PFSK-1 (cell line): ENCODE results near the gene THRSP.

Source experiments
- FOXP2 ChIP-seq: optimal IDR thresholded peaks from 2 replicates; pipeline ENCODE3; 2011; ENCODE audit warnings: borderline replicate concordance, control low read depth, inconsistent platforms; ENCODE audit not compliant: insufficient read depth; ENCODE audit errors: extremely low read length, extremely low read depth
- POLR2AphosphoS5 ChIP-seq: IDR thresholded peaks from 2 replicates; pipeline ENCODE4 v1.6.1; 2012; ENCODE audit warnings: low read depth, mild to moderate bottlenecking, control low read depth, low read length, moderate library complexity
- REST ChIP-seq, 2 experiments: IDR thresholded peaks; 2 replicates each; pipeline versions ENCODE4 v1.6.1 to v1.8.0; 2011 to 2012; ENCODE audit warnings: low read depth in 2 of 2, low read length in 2 of 2, control low read depth in 1 of 2, inconsistent platforms in 1 of 2, mild to moderate bottlenecking in 1 of 2, moderate library complexity in 1 of 2; ENCODE audit not compliant: insufficient read depth in 1 of 2
- SIN3A ChIP-seq: IDR thresholded peaks from 2 replicates; pipeline ENCODE4 v1.6.1; 2012; ENCODE audit warnings: mild to moderate bottlenecking, low read length, moderate library complexity, borderline replicate concordance; ENCODE audit not compliant: insufficient read depth
- TAF1 ChIP-seq: IDR thresholded peaks from 2 replicates; pipeline ENCODE4 v1.6.1; 2012; ENCODE audit warnings: low read length, control low read depth, borderline replicate concordance; ENCODE audit not compliant: insufficient read depth

Gene THRSP

GRCh38 chr11:78027759-78028158 lies 35.9 kb upstream of the THRSP start:
- TF ChIP-seq FOXP2 (no peak), TAF1 (no peak), REST (IDR thresholded peaks at IDR 0.05; ENCODE audit: insufficient read depth in 1 of 2, low read depth in 2 of 2, low read length in 2 of 2) (no peak), SIN3A (no peak), POLR2AphosphoS5 (no peak)

GRCh38 chr11:78030429-78031325 lies 33.0 kb upstream of the THRSP start:
- TF ChIP-seq POLR2AphosphoS5: no peak
- peak; percentile 80 for TF ChIP-seq FOXP2

GRCh38 chr11:78031629-78032028 lies 32.0 kb upstream of the THRSP start:
- TF ChIP-seq FOXP2 (no peak), POLR2AphosphoS5 (no peak), SIN3A (no peak), TAF1 (no peak)

GRCh38 chr11:78032090-78032489 lies 31.6 kb upstream of the THRSP start:
- no peak for TF ChIP-seq TAF1
- TF ChIP-seq POLR2AphosphoS5: no peak
- no peak for TF ChIP-seq SIN3A
- TF ChIP-seq FOXP2: no peak
- TF ChIP-seq REST (IDR thresholded peaks at IDR 0.05; ENCODE audit: insufficient read depth in 1 of 2, low read depth in 2 of 2, low read length in 2 of 2): no peak

- TF ChIP-seq POLR2AphosphoS5: no peak
- no peak for TF ChIP-seq REST (IDR thresholded peaks at IDR 0.05; ENCODE audit: insufficient read depth in 1 of 2, low read depth in 2 of 2, low read length in 2 of 2)
- no peak for TF ChIP-seq FOXP2
- TF ChIP-seq TAF1: no peak
- TF ChIP-seq SIN3A: no peak
These were observed 30.6 kb upstream of the THRSP start for GRCh38 chr11:78033040-78033439.

GRCh38 chr11:78034623-78035022 lies 29.0 kb upstream of the THRSP start:
- no peak for TF ChIP-seq TAF1
- no peak for TF ChIP-seq FOXP2
- no peak for TF ChIP-seq SIN3A
- no peak for TF ChIP-seq POLR2AphosphoS5
- TF ChIP-seq REST (IDR thresholded peaks at IDR 0.05; ENCODE audit: insufficient read depth in 1 of 2, low read depth in 2 of 2, low read length in 2 of 2): no peak
